ENCODE data around the gene GBX2.
"Not testable (repeated sequence)": the region's sequence is repeated elsewhere in the genome, so short reads cannot be mapped to it uniquely, and the experiment has no call there.

Gene GBX2

DNA sequence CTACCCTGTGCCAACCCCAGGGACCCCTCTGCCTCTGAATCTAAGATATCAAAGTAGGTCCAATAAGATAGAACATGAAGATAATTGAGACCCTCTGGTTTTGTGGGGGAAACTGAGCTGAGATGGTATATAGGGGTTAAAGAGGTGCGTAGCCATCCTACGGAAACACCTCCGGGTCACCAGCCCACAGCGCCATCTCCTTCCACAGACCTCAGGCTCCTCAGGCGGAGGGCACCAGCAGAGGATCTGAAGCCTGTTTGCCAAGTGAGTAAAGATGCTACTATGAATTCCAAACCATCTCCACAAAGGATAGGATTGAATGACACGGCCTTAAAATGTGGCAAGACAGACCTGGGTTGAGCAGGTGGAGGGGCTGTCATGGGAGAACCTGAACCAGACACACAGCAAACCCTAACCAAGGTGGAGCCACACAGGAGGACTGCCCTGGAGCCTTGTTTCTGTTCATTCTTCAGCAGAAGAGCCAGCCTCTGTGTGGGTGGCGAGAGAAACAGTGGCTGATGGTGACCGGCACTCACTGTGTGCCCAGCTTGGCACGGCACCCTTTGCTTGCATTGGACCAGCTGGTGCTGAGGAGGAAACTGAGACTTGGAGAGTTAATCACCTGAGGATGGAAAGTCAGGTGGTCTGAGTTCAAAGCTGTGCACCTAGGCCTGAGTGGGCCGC, 10.2 kb downstream of the GBX2 start:
- H3K4me2 ChIP-seq: no peak overlapping the region
- TF ChIP-seq Cebpa-rat (IDR thresholded peaks at IDR 0.05): no peak

DNA sequence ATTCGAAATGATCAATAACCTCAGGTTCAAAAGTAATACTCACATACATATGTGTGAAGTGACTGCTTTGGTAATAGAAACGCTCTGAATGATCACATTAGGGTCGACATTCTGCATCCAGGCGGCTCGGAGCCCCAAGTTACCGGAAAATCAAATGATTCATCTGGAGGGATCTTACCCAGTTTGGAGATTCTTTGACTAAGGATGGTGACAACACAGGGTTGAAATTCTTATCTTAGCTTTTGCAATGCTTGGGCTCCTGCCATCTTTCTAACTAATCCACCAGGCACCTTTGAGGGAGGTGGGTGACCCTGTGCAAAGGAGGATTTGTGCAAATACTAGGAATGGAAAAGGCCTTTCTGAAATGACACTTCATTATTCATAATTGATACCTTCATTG, 10.8 kb downstream of the GBX2 start:
- no peak for TF ChIP-seq Cebpa-rat (IDR thresholded peaks at IDR 0.05)
- Histone ChIP-seq H3K27me3 (peaks cover 54% of the 10 kb centered on the region), H3K9me3 (peaks cover 14% of the 10 kb centered on the region), H3K4me2 (no peak overlapping the region), H3K27ac (no peak overlapping the region), H3K4me3 (no peak overlapping the region), H3K36me3 (no peaks in the 10 kb centered on the region), H4K20me1 (peaks cover 25% of the 10 kb centered on the region), H3K9ac (no peak overlapping the region), H3K4me1 (peaks cover 10% of the 10 kb centered on the region)

More for the DNA sequence above, 10.2 kb downstream of the GBX2 start:
- H3K9ac ChIP-seq: no peak overlapping the region
- H3K4me1 ChIP-seq: peaks cover 11% of the 10 kb centered on the region
- peaks cover 31% of the 10 kb centered on the region for H4K20me1 ChIP-seq
- H3K36me3 ChIP-seq: no peaks in the 10 kb centered on the region
- peaks cover 9% of the 10 kb centered on the region; the same call in 1 of the 2 replicates for H3K9me3 ChIP-seq
- H3K4me3 ChIP-seq: no peak overlapping the region
- peaks cover 60% of the 10 kb centered on the region for H3K27me3 ChIP-seq
- H3K27ac ChIP-seq: no peak overlapping the region

DNA sequence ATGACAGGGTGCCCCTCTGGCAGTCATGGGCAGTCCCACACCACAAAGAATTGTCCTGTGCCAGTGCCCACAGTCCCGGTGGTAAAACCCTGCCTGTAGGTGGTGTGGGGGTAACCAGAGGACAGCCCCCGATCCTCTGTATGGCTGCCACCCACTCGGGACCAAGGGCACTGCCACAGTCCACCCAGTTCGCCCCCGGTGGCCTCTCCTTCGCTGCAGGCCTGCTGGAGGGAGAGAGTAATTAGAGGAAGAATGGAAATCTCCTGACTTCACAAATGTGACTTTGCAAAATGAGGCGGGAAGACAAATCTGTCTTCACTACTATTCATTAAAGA, 11.4 kb downstream of the GBX2 start:
- peaks cover 5% of the 10 kb centered on the region for H3K4me1 ChIP-seq
- H3K36me3 ChIP-seq: no peaks in the 10 kb centered on the region

DNA sequence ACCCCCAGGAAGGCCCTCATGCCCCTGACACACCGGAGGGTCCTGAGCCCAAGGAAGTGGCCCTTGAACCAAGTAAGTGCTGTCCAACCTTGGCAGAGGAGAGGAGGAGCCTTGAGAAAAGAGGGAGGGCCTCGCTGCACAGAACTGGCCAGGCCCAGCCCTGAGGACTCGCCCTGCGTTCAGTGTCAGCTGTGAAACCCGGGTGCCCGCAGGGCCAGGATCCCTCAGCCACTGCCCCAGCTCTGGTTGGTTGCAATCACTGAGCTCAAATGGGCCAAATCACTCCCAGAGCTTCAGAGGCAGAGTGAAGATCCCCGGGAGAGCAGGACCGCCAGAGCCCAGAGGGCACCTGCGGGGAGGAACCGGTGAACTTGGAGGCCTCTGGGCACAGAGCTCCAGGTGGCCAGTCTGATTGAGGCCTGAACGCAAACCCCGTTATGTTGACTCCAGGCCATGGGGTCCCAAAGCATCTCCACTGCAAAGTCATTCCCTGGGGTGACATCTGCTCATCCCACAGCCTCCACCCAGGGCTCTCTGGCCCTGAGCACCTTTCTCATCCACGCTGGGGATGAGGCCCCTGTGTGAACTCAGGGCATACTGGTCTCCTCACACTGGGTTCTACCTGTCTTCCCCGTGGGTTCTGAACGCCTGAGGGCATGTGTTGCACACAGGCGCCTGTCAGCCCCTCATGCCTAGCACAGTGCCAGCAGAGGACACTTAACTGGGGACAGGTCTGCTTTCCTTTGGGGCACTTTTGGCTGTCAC, 11.9 kb downstream of the GBX2 start:
- Histone ChIP-seq H3K4me1 (no peaks in the 10 kb centered on the region), H3K9ac (no peak overlapping the region), H3K36me3 (no peaks in the 10 kb centered on the region), H3K27me3 (peaks cover 44% of the 10 kb centered on the region), H3K27ac (no peak overlapping the region), H3K4me3 (no peak overlapping the region), H4K20me1 (peaks cover 14% of the 10 kb centered on the region; the same call in 1 of the 2 replicates), H3K4me2 (no peak overlapping the region), H3K9me3 (peaks cover 23% of the 10 kb centered on the region)
- TF ChIP-seq Cebpa-rat (IDR thresholded peaks at IDR 0.05): no peak

More for the DNA sequence above, 11.4 kb downstream of the GBX2 start:
- Histone ChIP-seq H3K27ac (no peak overlapping the region), H3K9me3 (peaks cover 18% of the 10 kb centered on the region), H4K20me1 (peaks cover 20% of the 10 kb centered on the region), H3K4me2 (no peak overlapping the region), H3K27me3 (peaks cover 49% of the 10 kb centered on the region), H3K4me3 (no peak overlapping the region), H3K9ac (no peak overlapping the region)
- TF ChIP-seq Cebpa-rat (IDR thresholded peaks at IDR 0.05): no peak

DNA sequence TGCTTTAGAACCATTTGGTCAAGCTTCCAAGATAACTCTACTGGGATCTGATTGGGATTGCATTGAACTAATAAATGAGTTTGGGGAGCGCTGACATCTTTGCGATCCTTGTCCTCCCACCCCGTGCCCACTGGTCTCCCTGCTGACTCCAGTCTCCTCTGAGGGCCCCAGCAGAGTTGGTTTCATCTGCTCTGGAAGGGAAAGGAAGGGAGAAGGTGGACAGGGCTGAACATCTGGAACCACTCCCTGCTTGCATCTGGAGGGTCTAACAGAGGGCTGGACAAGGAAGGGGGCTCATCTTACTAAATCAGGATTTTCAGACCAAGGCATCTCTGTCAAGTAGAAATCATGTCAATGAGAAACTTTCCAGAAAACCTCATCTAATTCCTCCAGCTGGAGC, 12.8 kb downstream of the GBX2 start:
- H3K9ac ChIP-seq: no peak overlapping the region
- no peaks in the 10 kb centered on the region for H3K4me1 ChIP-seq
- peaks cover 35% of the 10 kb centered on the region for H3K27me3 ChIP-seq
- H3K36me3 ChIP-seq: no peaks in the 10 kb centered on the region
- TF ChIP-seq Cebpa-rat (IDR thresholded peaks at IDR 0.05): no peak
- H3K27ac ChIP-seq: no peak overlapping the region
- peaks cover 27% of the 10 kb centered on the region for H3K9me3 ChIP-seq
- peaks cover 6% of the 10 kb centered on the region; the same call in 1 of the 2 replicates for H4K20me1 ChIP-seq
- H3K4me2 ChIP-seq: no peak overlapping the region
- no peak overlapping the region for H3K4me3 ChIP-seq

DNA sequence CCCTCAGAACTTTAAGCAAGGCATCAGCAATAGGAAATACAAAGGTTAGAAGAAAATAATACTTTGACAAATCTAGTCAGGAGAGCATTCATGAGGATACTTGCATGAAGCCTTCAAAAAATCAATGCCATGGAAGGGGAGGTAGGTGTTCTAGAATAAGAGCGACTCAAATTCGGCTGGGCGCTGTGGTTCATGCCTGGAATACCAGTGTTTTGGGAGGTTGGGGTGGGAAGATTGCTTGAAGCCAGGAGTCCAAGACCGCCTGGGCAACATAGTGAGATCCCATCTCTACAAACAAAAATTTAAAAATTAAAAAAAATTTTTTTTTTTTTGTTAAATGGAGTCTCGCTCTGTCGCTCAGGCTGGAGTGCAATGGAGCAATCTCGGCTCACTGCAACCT, 21.8 kb downstream of the GBX2 start:
- no peak overlapping the region for H3K9ac ChIP-seq
- H4K20me1 ChIP-seq: no peaks in the 10 kb centered on the region
- H3K4me3 ChIP-seq: no peak overlapping the region
- H3K9me3 ChIP-seq: peaks cover 5% of the 10 kb centered on the region
- peaks cover 9% of the 10 kb centered on the region for H3K4me1 ChIP-seq
- no peak overlapping the region for H3K4me2 ChIP-seq
- no peak for TF ChIP-seq Cebpa-rat (IDR thresholded peaks at IDR 0.05)
- no peaks in the 10 kb centered on the region for H3K36me3 ChIP-seq
- no peaks in the 10 kb centered on the region for H3K27me3 ChIP-seq
- H3K27ac ChIP-seq: no peak overlapping the region

DNA sequence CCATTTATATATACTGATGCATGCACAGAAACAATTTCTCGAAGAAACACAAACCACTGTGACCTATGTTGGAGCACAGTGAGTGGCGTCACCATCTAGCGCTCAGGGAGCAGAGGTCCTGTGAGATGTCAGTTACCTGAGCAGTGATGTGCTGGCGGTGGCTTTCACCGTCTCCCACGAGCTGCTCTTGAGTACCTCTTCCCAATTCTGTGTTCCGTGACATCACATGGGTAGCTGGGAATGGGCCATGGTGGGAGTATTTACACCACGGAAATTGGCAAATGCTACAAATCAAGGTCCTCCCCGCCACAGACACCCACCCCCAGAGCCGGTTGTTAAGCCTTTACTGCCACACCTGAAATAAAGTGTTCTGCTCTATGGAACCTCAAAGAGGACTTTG, 24.4 kb downstream of the GBX2 start:
- no peak overlapping the region for H3K9ac ChIP-seq
- no peak overlapping the region for H3K4me2 ChIP-seq
- no peaks in the 10 kb centered on the region for H4K20me1 ChIP-seq
- H3K27ac ChIP-seq: no peak overlapping the region
- no peaks in the 10 kb centered on the region for H3K36me3 ChIP-seq
- no peaks in the 10 kb centered on the region for H3K9me3 ChIP-seq
- TF ChIP-seq Cebpa-rat (IDR thresholded peaks at IDR 0.05): no peak
- H3K4me3 ChIP-seq: no peak overlapping the region
- peaks cover 9% of the 10 kb centered on the region for H3K4me1 ChIP-seq
- H3K27me3 ChIP-seq: no peaks in the 10 kb centered on the region

DNA sequence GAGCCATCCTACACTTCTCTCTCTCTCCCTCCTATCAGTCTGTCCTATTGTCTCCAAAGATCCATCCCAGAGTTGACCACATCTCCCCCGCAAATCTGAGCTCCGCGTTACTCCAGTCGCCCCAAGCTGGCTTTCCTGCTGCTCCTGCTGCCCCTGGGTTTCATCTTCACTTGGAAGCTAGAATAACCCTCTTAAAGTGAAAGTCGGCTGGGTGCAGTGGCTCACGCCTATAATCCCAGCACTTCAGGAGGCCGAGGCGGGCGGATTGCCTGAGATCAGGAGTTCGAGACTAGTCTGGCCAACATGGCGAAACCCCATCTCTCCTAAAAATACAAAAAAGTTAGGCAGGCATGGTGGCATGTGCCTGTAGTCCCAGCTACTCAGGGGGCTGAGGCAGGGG, 26.6 kb downstream of the GBX2 start:
- not testable (repeated sequence) for H4K20me1 ChIP-seq, H3K9me3 ChIP-seq, H3K4me1 ChIP-seq, H3K4me3 ChIP-seq, H3K36me3 ChIP-seq, H3K27ac ChIP-seq, H3K27me3 ChIP-seq, H3K9ac ChIP-seq
- H3K4me2 ChIP-seq: 0 out of 2 replicates have a peak overlapping the region, but pooled peaks have one; percentile 17

DNA sequence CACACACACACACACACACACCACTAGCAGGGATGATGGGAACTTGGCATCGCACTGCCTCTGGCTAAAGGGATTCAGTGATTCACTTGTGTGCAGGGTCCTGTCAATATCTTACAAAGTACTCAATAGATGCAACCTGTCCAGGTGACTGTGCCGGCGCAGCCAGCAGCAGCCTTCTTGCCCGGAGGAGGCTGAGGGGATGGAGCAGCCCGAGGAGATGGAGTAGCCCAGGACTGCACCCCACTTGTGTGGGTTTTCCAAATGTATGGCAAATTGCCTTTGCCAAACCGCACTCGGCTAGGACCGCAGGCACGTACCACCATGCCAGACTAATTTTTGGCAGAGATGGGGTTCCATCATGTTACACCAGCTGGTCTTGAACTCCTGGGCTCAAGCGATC, 31.1 kb downstream of the GBX2 start:
- Histone ChIP-seq H3K4me2 (no peak overlapping the region), H4K20me1 (no peaks in the 10 kb centered on the region)
- no peak for TF ChIP-seq Cebpa-rat (IDR thresholded peaks at IDR 0.05)

DNA sequence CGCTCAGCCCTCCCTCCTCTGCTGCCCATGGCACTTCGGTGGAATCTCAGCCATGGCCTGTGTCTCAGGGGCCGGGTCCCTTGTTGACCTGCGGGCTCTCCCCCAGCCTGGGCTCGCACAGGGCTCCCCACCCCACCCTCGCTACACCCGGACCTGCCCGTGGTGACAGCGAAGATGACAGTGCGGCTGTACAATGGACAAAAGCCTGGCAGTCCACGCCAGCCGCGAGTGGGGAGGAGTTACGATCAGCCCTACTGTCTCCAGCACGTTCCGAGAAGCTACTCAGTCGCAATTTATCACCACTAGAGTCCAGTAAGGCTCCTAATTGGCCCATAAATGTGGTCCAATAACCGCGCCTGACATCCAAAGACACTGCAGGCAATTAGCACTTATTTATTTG, 31.6 kb downstream of the GBX2 start:
- Histone ChIP-seq H3K27me3 (no peaks in the 10 kb centered on the region), H4K20me1 (no peaks in the 10 kb centered on the region), H3K4me1 (0 out of 2 replicates have a peak, but pooled peaks cover 5% of the 10 kb centered on the region), H3K9ac (no peak overlapping the region), H3K27ac (no peak overlapping the region), H3K4me3 (no peak overlapping the region), H3K9me3 (no peaks in the 10 kb centered on the region), H3K4me2 (no peak overlapping the region), H3K36me3 (peaks cover 10% of the 10 kb centered on the region; the same call in 1 of the 2 replicates)
- TF ChIP-seq Cebpa-rat (IDR thresholded peaks at IDR 0.05): no peak

More for the DNA sequence above, 31.1 kb downstream of the GBX2 start:
- H3K27ac ChIP-seq: no peak overlapping the region
- 0 out of 2 replicates have a peak, but pooled peaks cover 5% of the 10 kb centered on the region for H3K4me1 ChIP-seq
- H3K36me3 ChIP-seq: peaks cover 7% of the 10 kb centered on the region; the same call in 1 of the 2 replicates
- no peaks in the 10 kb centered on the region for H3K9me3 ChIP-seq
- H3K27me3 ChIP-seq: no peaks in the 10 kb centered on the region
- no peak overlapping the region for H3K9ac ChIP-seq
- H3K4me3 ChIP-seq: no peak overlapping the region
